NT2/D1 (cell line): ENCODE data around the gene LCN9.

Experiments used
- DNase-seq: peaks from one replicate; pipeline ENCODE4 v3.0.0-alpha.2; 2011; ENCODE audit warnings: low read depth, low spot score
- H3K27me3 ChIP-seq: 2 replicates; pipeline ENCODE4 v1.6.0; 2011; ENCODE audit warnings: mild to moderate bottlenecking; ENCODE audit not compliant: insufficient read length, insufficient read depth
- H3K36me3 ChIP-seq: 2 replicates; pipeline ENCODE4 v1.6.1; 2011; ENCODE audit warnings: mild to moderate bottlenecking, low read length, mixed read lengths; ENCODE audit not compliant: insufficient read depth, insufficient read length
- H3K4me1 ChIP-seq: 2 replicates; pipeline ENCODE4 v1.5.1; 2011; ENCODE audit not compliant: insufficient read depth, insufficient read length
- H3K4me3 ChIP-seq: 2 replicates; pipeline ENCODE4 v1.5.1; 2011; ENCODE audit warnings: low read depth; ENCODE audit not compliant: insufficient read length
- H3K9ac ChIP-seq: 2 replicates; pipeline ENCODE4 v1.6.0; 2011; ENCODE audit warnings: low read depth; ENCODE audit not compliant: insufficient read length
- H3K9me3 ChIP-seq: 2 replicates; pipeline ENCODE4 v1.5.1; 2011; ENCODE audit warnings: mild to moderate bottlenecking, low read length; ENCODE audit not compliant: insufficient read depth
- SUZ12 ChIP-seq: IDR thresholded peaks from 2 replicates; pipeline ENCODE4 v1.6.1; 2011; ENCODE audit not compliant: insufficient read length, insufficient read depth; ENCODE audit errors: extremely low read depth
- YY1 ChIP-seq: IDR thresholded peaks from 2 replicates; pipeline ENCODE4 v1.6.1; 2011; ENCODE audit not compliant: insufficient read length, insufficient read depth
- ZNF274 ChIP-seq: IDR thresholded peaks from 2 replicates; pipeline ENCODE4 v1.6.1; 2011; ENCODE audit warnings: mild to moderate bottlenecking, low read depth, low read length

Gene LCN9

GRCh38 chr9:135677641-135678168, 14.6 kb downstream of the LCN9 start:
- peaks cover 7% of the 10 kb centered on the region for H3K4me1 ChIP-seq
- no peak for DNase-seq
- TF ChIP-seq SUZ12 = no peak
- TF ChIP-seq YY1 = no peak
- TF ChIP-seq ZNF274 = no peak
- no peaks in the 10 kb centered on the region for H3K27me3 ChIP-seq
- no peak overlapping the region for H3K4me3 ChIP-seq
- no peak overlapping the region for H3K9ac ChIP-seq
- H3K9me3 ChIP-seq = no peaks in the 10 kb centered on the region
- H3K36me3 ChIP-seq = no peaks in the 10 kb centered on the region

GRCh38 chr9:135678236-135679017, 15.3 kb downstream of the LCN9 start:
- no peaks in the 10 kb centered on the region for H3K27me3 ChIP-seq
- H3K36me3 ChIP-seq = no peaks in the 10 kb centered on the region
- peaks cover 7% of the 10 kb centered on the region for H3K4me1 ChIP-seq
- no peak overlapping the region for H3K9ac ChIP-seq
- no peak for TF ChIP-seq SUZ12
- no peak for TF ChIP-seq YY1
- TF ChIP-seq ZNF274 = no peak
- no peak overlapping the region for H3K4me3 ChIP-seq
- no peaks in the 10 kb centered on the region for H3K9me3 ChIP-seq
- no peak for DNase-seq

- Histone ChIP-seq H3K9ac (no peak overlapping the region), H3K4me3 (no peak overlapping the region), H3K9me3 (no peaks in the 10 kb centered on the region), H3K27me3 (no peaks in the 10 kb centered on the region), H3K36me3 (no peaks in the 10 kb centered on the region), H3K4me1 (peaks cover 15% of the 10 kb centered on the region)
- TF ChIP-seq SUZ12 = no peak
- no peak for TF ChIP-seq ZNF274
- no peak for TF ChIP-seq YY1
- DNase-seq = no peak
These were observed 16.9 kb downstream of the LCN9 start for GRCh38 chr9:135680056-135680455.

- Histone ChIP-seq H3K4me1 (peaks cover 20% of the 10 kb centered on the region), H3K9ac (no peak overlapping the region), H3K9me3 (no peaks in the 10 kb centered on the region), H3K27me3 (no peaks in the 10 kb centered on the region), H3K36me3 (no peaks in the 10 kb centered on the region), H3K4me3 (no peak overlapping the region)
- TF ChIP-seq SUZ12 (no peak), ZNF274 (no peak), YY1 (no peak)
- no peak for DNase-seq
These were observed 18.1 kb downstream of the LCN9 start for GRCh38 chr9:135681161-135681560.

- H3K27me3 ChIP-seq = no peaks in the 10 kb centered on the region
- H3K4me1 ChIP-seq = peaks cover 25% of the 10 kb centered on the region
- no peak for DNase-seq
- no peaks in the 10 kb centered on the region for H3K36me3 ChIP-seq
- no peak overlapping the region for H3K9ac ChIP-seq
- TF ChIP-seq YY1 = no peak
- TF ChIP-seq ZNF274 = no peak
- TF ChIP-seq SUZ12 = no peak
- no peak overlapping the region for H3K4me3 ChIP-seq
- H3K9me3 ChIP-seq = no peaks in the 10 kb centered on the region
These were observed 20.4 kb downstream of the LCN9 start for GRCh38 chr9:135683401-135684034.

- H3K9ac ChIP-seq = no peak overlapping the region
- H3K4me3 ChIP-seq = no peak overlapping the region
- no peak for DNase-seq
- no peak for TF ChIP-seq ZNF274
- TF ChIP-seq SUZ12 = no peak
- no peak for TF ChIP-seq YY1
- H3K27me3 ChIP-seq = no peaks in the 10 kb centered on the region
- peaks cover 28% of the 10 kb centered on the region for H3K4me1 ChIP-seq
- H3K36me3 ChIP-seq = no peaks in the 10 kb centered on the region
- H3K9me3 ChIP-seq = no peaks in the 10 kb centered on the region
These were observed 21.6 kb downstream of the LCN9 start for GRCh38 chr9:135684691-135685090.

GRCh38 chr9:135687216-135687615, 24.1 kb downstream of the LCN9 start:
- H3K4me1 ChIP-seq = peaks cover 24% of the 10 kb centered on the region
- no peaks in the 10 kb centered on the region for H3K9me3 ChIP-seq
- no peak overlapping the region for H3K9ac ChIP-seq
- TF ChIP-seq ZNF274 (no peak), YY1 (no peak), SUZ12 (no peak)
- H3K27me3 ChIP-seq = no peaks in the 10 kb centered on the region
- H3K36me3 ChIP-seq = no peaks in the 10 kb centered on the region
- no peak for DNase-seq
- H3K4me3 ChIP-seq = no peak overlapping the region
